Measurements from ENCODE around the gene CCDC69. TPM values are rescaled to one million over a fixed set of nuclear protein-coding genes. Genes with fewer than 3 reads are reported as not detected.

CCDC69 gene
- total RNA-seq, 1 donor from 2014 or later = 167 TPM

- intact Hi-C loops (cut with micrococcal nuclease) = no loop called here
- H3K4me3 ChIP-seq = peak overlapping the region; percentile 22
Observed at GRCh38 chr5:151173711-151174611, 49.9 kb downstream of the CCDC69 start.

GRCh38 chr5:151171529-151171928 is 52.4 kb downstream of the CCDC69 start:
- Histone ChIP-seq H3K36me3 (no peaks in the 10 kb centered on the region), H3K4me3 (no peak overlapping the region), H3K27me3 (ENCODE audit: low read depth) (no peaks in the 10 kb centered on the region), H3K4me1 (peaks cover 32% of the 10 kb centered on the region), H3K27ac (replicated peaks) (no peak overlapping the region), H3K9me3 (replicated peaks) (no peaks in the 10 kb centered on the region)
- DNase-seq = no peak
- intact Hi-C loops (cut with micrococcal nuclease) = no loop called here
- TF ChIP-seq CTCF (IDR thresholded peaks at IDR 0.05; ENCODE audit: borderline replicate concordance) = no peak

More at GRCh38 chr5:151173711-151174611, 49.9 kb downstream of the CCDC69 start:
- no peaks in the 10 kb centered on the region for H3K9me3 ChIP-seq (replicated peaks)
- peaks cover 7% of the 10 kb centered on the region for H3K36me3 ChIP-seq
- no peak for TF ChIP-seq CTCF (IDR thresholded peaks at IDR 0.05; ENCODE audit: borderline replicate concordance)
- H3K27me3 ChIP-seq (ENCODE audit: low read depth) = no peaks in the 10 kb centered on the region
- DNase-seq = no peak
- H3K4me1 ChIP-seq = peaks cover 15% of the 10 kb centered on the region
- peak overlapping the region; percentile 10 for H3K27ac ChIP-seq (replicated peaks)

- Histone ChIP-seq H3K27me3 (ENCODE audit: low read depth) (no peaks in the 10 kb centered on the region), H3K27ac (replicated peaks) (no peak overlapping the region), H3K9me3 (replicated peaks) (no peaks in the 10 kb centered on the region), H3K4me1 (peaks cover 34% of the 10 kb centered on the region), H3K36me3 (no peaks in the 10 kb centered on the region), H3K4me3 (no peak overlapping the region)
- TF ChIP-seq CTCF (IDR thresholded peaks at IDR 0.05; ENCODE audit: borderline replicate concordance) = no peak
- no peak for DNase-seq
- intact Hi-C loops (cut with micrococcal nuclease) = loop anchor here (5.0 kb wide), 2 partner anchors 69 to 116 kb away; no protein-coding TSS in a partner anchor
Observed at GRCh38 chr5:151168602-151169344, 55.1 kb downstream of the CCDC69 start.

- H3K36me3 ChIP-seq = no peaks in the 10 kb centered on the region
- DNase-seq = no peak
- H3K27ac ChIP-seq (replicated peaks) = no peak overlapping the region
- H3K27me3 ChIP-seq (ENCODE audit: low read depth) = no peaks in the 10 kb centered on the region
- intact Hi-C loops (cut with micrococcal nuclease) = loop anchor here (5.0 kb wide), 2 partner anchors 70 to 115 kb away; no protein-coding TSS in a partner anchor
- peaks cover 31% of the 10 kb centered on the region for H3K4me1 ChIP-seq
- no peak for TF ChIP-seq CTCF (IDR thresholded peaks at IDR 0.05; ENCODE audit: borderline replicate concordance)
- no peak overlapping the region for H3K4me3 ChIP-seq
- H3K9me3 ChIP-seq (replicated peaks) = no peaks in the 10 kb centered on the region
Observed at GRCh38 chr5:151167022-151167421, 56.9 kb downstream of the CCDC69 start.

- Histone ChIP-seq H3K9me3 (replicated peaks) (no peaks in the 10 kb centered on the region), H3K27me3 (ENCODE audit: low read depth) (no peaks in the 10 kb centered on the region), H3K4me3 (no peak overlapping the region), H3K27ac (replicated peaks) (no peak overlapping the region), H3K36me3 (no peaks in the 10 kb centered on the region), H3K4me1 (peaks cover 31% of the 10 kb centered on the region)
- peak; percentile 94 for TF ChIP-seq CTCF (IDR thresholded peaks at IDR 0.05; ENCODE audit: borderline replicate concordance)
- DNase-seq = peak; percentile 63
- intact Hi-C loops (cut with micrococcal nuclease) = loop anchor here (5.0 kb wide), 3 partner anchors 43 to 113 kb away; no protein-coding TSS in a partner anchor
Observed at GRCh38 chr5:151164687-151165392, 59.1 kb downstream of the CCDC69 start.
